GM12891 (cell line): Measurements from ENCODE around the gene GTF3C2. TPM values are rescaled to one million over a fixed set of nuclear protein-coding genes. Genes with fewer than 3 reads are reported as not detected.
A peak's percentile ranks its signal among the peaks of the same experiment; 100 is the strongest.

Source experiments
- DNase-seq: peaks from one replicate; pipeline ENCODE4 v3.0.0; 2011; ENCODE audit warnings: low spot score; ENCODE audit not compliant: insufficient read length
- FAIRE-seq: peaks from 2 replicates; lab custom pipeline; 2011; peaks lifted over from hg19 to GRCh38; lab: Jason Lieb, UNC
- PAX5 ChIP-seq: IDR thresholded peaks from 2 replicates; pipeline ENCODE4 v1.6.1; 2011; ENCODE audit warnings: low read length, moderate library complexity, mild to moderate bottlenecking; ENCODE audit not compliant: insufficient read depth, severe bottlenecking
- POLR2A ChIP-seq: IDR thresholded peaks from 2 replicates; pipeline ENCODE4 v1.6.1; 2011; ENCODE audit warnings: low read depth, low read length, control low read depth
- POLR2AphosphoS5 ChIP-seq: IDR thresholded peaks from 2 replicates; pipeline ENCODE4 v1.6.1; 2011; ENCODE audit warnings: low read depth, low read length, control low read depth
- POU2F2 ChIP-seq: IDR thresholded peaks from 2 replicates; pipeline ENCODE4 v1.6.1; 2011; ENCODE audit warnings: low read depth, mild to moderate bottlenecking, control low read depth, low read length, moderate library complexity
- SPI1 ChIP-seq: IDR thresholded peaks from 2 replicates; pipeline ENCODE4 v1.6.1; 2011; ENCODE audit warnings: low read depth, low read length, control low read depth
- TAF1 ChIP-seq: IDR thresholded peaks from 2 replicates; pipeline ENCODE4 v1.6.1; 2011; ENCODE audit warnings: low read depth, low read length, control low read depth
- polyA plus RNA-seq: library from polyadenylated mRNA; unstranded; fragments of >200 nt; gene quantifications from one replicate; pipeline ENCODE4 v1.2.1, GENCODE V29; 2012; ENCODE audit warnings: low read depth, missing spikeins, inconsistent platforms; ENCODE audit not compliant: missing spikeins

GTF3C2 gene
- polyA plus RNA-seq, result 45.3 TPM

DNA sequence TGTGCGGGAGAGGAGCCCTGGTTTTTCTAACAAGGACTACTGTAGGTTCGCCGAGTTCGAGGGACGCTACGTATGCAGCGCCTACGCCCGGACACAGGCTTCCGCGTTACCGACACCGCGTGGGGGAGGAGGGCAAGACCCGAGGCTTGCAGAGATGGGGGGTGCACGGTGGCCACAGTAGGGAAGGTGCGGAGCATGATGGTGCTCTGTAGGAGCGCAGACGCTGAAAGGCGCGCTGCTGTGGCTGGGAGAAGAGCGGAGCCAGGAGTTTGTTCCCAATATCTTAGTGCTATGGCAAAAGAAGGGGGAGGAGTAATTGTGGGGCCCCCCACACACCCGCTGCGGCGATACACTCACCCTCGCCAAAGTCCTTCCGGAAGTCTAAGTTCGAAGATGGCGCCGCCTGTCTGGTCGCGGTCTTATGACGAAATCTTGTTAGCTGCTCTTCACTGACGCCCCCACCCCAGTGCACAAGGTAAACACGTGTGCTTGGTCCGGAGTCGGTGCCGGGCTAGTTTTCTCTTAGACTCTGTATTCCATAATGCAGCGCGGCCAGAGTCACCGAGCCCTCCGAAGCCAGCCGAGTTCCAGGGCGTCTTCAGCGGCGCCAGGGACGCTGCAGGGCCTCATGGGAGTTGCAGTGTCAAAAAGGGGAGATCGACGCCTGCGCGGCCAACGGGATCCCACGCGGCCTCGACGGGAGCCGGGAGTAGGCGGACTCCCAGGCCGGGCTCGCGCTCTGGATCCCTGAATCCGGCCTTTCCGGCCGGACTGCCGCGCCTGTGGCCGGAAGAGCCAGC, at the start of gene GTF3C2:
GTF3C2 (minus strand) TSS at position 383 of the 800 bp plus-strand sequence. CDS start 13,210 bp downstream, outside the sequence.
- FAIRE-seq, result peak; percentile 85
- peak; percentile 70 for DNase-seq
- TF ChIP-seq POLR2A, result peak; percentile 91
- peak; percentile 56 for TF ChIP-seq TAF1
- TF ChIP-seq POU2F2, result peak; percentile 71
- no peak for TF ChIP-seq SPI1
- peak; percentile 87; the same call in 1 of the 2 replicates for TF ChIP-seq POLR2AphosphoS5
- no peak for TF ChIP-seq PAX5

DNA sequence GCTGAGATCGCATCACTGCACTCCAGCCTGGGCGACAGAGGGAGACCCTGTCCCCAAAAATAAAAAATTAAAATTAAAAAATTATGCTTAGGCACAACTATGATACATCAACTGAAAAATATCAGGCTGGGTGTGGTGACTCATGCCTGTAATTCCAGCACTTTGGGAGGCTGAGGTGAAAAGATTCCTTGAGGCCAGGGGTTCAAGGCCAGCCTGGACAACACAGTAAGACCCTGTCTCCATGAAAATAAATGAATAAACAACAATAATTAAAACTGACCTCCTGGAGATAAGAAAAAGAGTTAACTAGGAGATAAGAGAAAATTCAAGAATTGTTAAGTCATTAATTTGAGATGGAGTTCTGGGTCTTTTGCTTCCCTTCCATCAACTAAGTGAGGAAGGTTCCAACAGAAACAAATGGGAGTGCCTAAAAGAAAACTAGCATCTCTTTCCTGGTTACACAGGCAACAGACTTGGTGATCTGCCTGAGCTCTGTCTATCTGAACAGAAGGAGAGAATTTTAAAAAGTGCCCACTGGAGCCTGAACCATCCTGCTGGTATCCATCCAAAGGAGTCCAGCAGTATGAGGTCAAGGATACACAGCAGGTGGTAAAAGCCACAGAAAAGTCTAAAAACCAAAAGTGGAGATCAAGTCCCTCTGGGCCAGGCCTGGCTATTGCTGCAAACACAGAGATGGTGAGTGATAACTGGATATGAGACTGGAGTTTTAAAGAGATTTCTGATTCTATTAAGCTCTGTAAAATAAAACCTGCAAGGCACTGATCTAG, 44.0 kb upstream of the GTF3C2 start:
- DNase-seq (no peak), FAIRE-seq (no peak)
- TF ChIP-seq PAX5 (no peak), POU2F2 (no peak), POLR2A (no peak), POLR2AphosphoS5 (no peak), SPI1 (no peak), TAF1 (no peak)

DNA sequence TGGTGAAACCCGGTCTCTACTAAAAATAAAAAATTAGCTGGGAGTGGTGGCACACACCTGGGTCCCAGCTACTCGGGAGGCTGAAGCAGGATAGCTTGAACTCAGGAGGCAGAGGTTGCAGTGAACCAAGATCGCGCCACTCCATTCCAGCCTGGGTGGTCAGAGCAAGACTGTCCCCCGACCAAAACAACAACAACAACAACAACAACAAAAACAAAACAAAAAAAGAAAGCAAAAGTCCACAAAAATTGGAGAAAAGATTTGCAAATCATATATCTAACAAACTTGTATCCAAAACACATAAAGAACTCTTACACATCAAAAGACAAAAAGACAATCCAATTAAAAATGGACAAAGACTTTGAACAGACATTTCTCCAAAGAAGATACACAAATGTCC, 42.4 kb upstream of the GTF3C2 start:
- FAIRE-seq (no peak), DNase-seq (no peak)
- TF ChIP-seq SPI1, result no peak
- TF ChIP-seq TAF1, result no peak
- no peak for TF ChIP-seq POU2F2
- TF ChIP-seq POLR2AphosphoS5, result no peak
- TF ChIP-seq PAX5, result no peak

- no peak for FAIRE-seq
- TF ChIP-seq SPI1 (no peak), PAX5 (no peak), POU2F2 (no peak), POLR2AphosphoS5 (no peak), POLR2A (no peak), TAF1 (no peak)
- no peak for DNase-seq
These were observed 36.7 kb upstream of the GTF3C2 start for GRCh38 chr2:27393225-27393624.

GRCh38 chr2:27390822-27391679, 34.5 kb upstream of the GTF3C2 start:
- no peak for FAIRE-seq

GRCh38 chr2:27381577-27382181, 25.1 kb upstream of the GTF3C2 start:
- TF ChIP-seq POU2F2 (no peak), PAX5 (no peak), POLR2AphosphoS5 (no peak), POLR2A (no peak), SPI1 (no peak), TAF1 (no peak)
- no peak for DNase-seq
- peak; percentile 16 for FAIRE-seq

More at GRCh38 chr2:27390822-27391679, 34.5 kb upstream of the GTF3C2 start:
- TF ChIP-seq POU2F2, result no peak
- no peak for TF ChIP-seq SPI1
- no peak for TF ChIP-seq PAX5
- no peak for TF ChIP-seq POLR2A
- no peak for TF ChIP-seq POLR2AphosphoS5
- TF ChIP-seq TAF1, result no peak
- no peak for DNase-seq

DNA sequence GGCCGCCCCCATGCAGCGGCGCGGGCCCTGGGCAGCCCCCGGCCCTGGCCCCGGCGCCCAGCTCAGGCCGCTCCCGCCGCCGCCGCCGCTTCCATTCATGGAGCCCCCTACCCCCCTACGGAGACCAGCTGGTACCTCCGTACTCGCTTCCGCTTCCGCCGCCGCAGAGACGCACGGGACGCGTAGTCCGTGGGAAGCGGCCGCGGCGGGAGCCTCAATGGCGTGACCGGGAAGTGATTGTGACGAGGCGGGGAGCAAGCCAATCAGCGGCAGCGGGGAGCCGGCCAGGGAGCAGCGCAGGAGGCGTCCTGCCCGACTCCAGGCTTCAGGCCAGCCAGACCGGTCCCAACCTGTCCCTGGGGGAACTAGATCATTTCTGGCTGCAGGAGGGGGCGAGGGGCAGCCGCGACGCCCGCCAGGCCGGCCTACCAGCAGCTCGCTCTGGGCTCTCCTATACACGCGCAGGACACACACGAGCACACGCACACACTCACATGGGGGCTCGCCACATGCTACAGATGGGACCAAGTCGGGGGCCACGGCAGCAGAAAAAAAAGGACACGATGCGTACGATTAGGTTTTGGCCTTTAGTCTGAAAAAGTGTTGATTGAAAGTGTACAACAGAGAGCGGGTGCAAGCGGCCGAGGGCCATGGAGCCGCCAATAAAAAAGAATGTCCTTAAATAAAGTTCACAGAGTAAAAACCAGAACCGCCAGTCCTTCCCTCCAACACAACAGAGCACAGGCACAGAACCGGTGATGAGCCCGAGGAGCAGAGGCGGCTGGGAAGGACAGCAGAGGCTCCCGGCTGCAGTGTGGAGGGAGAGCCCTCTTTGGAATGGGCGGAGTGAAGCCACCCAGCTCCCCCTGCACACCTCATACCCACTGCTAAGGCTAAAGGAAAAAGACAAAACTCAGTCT, 24.3 kb upstream of the GTF3C2 start, which contains the start of gene ZNF513:
ZNF513 (minus strand) TSS at position 109 of the 920 bp plus-strand sequence. CDS start 208 bp downstream, outside the sequence.
- TF ChIP-seq POU2F2, result peak; percentile 13; the same call in 1 of the 2 replicates
- TF ChIP-seq POLR2A, result peak; percentile 69
- TF ChIP-seq SPI1, result 0 out of 2 replicates have a peak, but pooled peaks have one; percentile 2
- no peak for TF ChIP-seq PAX5
- peak; percentile 72 for TF ChIP-seq TAF1
- peak; percentile 81; the same call in 1 of the 2 replicates for TF ChIP-seq POLR2AphosphoS5
- DNase-seq (peak; percentile 94), FAIRE-seq (peak; percentile 100)

DNA sequence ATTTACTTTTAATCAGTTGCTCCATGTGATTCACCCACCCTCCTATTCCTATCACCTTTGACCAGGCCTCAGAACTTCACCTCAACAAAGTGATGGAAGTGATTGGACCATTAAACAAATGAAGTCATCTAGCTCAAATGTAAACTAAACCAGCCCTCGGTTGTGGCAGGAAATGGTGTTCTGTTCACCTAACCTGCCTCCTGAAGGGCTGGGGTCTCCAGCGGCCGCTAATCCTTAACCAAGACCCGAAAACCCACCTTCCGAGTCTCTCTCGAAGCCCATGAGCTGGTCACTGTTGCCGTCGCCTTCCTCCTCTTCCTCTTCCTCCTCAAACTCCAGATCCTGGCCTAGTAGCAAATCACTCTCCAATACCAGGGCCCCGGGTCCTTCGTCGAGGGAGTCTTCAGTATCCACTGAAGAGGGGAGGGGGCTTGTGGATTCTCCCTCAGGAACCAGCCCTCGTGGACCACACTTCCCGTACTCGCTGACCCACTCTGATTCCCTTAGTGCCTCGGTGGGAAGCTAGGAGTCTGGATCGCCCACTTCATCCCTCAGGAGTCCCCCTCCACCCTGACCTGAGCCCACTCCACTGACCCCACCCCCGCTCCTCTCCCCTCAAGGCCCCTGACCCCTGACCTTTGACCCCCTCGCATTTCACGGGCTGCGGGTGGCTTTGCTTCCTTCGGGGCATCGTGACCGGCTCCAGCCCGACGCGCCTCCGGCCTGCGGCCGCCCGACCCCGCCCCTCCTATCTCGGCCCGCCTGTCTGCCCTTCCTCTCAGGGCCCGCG, 23.5 kb upstream of the GTF3C2 start:
- FAIRE-seq (peak; percentile 16), DNase-seq (no peak)
- TF ChIP-seq POLR2AphosphoS5 (no peak; the same call in 1 of the 2 replicates), POLR2A (no peak), POU2F2 (no peak), SPI1 (no peak), TAF1 (no peak), PAX5 (no peak)
